Measurements from ENCODE around the gene ARHGEF28. TPM values are rescaled to one million over a fixed set of nuclear protein-coding genes. Genes with fewer than 3 reads are reported as not detected.

The ARHGEF28 gene
- polyA plus RNA-seq, 5 donors = 8.2 to 16.8 (median 10.2) TPM

DNA sequence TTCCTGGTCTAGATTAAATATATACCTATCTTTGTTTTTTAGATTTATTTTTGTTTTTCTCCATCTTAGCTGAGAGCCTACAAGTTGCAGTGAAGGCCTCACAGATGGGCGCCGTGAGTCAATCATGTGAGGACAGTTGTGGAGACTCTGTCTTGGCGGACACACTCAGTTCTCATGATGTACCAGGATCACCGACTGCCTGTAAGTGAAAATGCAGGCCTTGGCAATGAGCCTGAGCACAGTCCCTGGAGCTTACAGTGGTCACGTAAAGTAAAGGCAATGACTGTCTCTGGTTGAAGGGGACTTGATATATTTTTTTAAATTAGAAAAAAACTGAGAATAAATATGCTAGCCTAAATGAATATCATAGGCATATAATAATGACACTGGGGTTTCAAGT lies 271.9 kb downstream of the ARHGEF28 start:
- DNase-seq = no peak

DNA sequence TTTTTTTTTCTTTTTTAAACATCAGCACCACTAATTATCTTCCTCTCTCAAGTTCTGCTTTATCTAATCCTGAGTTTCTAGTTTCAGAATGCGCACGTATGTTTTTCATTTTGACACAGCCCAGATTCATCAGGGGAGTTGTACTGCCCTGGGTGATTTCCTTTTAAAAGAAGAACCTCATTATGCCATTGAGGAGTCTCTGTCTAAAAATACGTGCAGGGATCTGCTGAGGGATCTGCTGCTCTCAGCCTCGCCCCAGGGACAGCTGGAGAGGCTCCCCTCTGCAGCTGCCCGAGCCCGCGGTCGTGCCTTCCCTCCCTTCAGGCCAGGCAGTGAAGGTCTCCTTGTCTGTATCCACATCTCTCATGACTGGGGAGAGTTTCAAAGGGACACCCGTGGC lies 273.1 kb downstream of the ARHGEF28 start:
- no peak for DNase-seq

DNA sequence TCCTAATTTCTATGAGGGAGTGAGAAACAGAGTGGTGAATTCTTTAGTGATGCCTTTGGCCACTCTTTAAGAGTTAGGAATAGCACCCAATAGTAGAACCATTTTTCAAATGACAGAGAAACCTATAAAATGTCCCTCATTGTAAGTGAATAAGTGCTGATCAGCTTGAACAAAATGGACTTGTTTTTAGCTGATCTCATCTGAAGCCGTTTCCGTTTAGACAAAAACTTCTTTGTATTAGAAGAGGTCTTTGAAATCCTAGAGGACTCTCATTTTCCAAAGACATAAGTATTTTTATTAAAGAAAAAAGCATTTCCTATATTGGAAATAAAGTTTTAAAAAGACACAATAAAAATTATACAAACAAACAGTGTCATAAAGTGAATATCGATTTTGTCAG lies 273.9 kb downstream of the ARHGEF28 start:
- no peak for DNase-seq

DNA sequence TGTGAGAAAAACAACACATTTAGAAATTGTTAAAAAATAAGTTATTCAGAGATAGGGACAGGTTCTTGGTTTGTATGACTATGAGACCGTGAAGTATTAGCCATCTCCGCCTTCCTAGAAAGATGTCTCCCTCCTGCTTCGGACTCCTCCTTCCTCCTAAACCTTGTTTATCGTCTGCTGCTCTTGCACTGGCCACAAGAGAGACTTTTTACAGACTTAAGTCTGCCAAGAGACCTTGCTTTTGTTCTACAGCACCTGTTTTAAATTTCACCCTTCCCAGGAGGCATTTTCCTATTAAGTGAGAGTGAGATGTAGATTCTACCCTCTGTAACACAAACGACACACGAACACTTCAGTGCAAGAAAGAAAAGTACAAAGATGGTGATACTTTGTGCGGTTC lies 274.6 kb downstream of the ARHGEF28 start:
- no peak for DNase-seq

DNA sequence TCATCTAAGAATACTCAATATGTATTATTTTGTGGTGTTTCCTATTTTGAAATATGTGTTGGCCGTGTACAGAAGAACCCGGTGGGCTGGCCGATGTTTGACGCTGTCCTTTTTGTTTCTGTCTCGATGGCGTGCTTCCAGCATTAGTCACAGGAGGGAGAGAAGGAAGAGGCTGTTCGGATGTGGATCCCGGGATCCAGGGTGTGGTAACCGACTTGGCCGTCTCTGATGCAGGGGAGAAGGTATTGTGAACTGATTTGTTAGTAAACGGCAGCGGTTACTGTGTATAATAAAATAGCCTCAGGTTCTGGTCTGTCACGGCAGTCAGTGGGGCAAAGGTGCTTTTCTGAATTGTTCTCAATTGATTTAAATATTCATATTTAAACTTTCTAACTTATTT lies 275.0 kb downstream of the ARHGEF28 start:
- DNase-seq = no peak

DNA sequence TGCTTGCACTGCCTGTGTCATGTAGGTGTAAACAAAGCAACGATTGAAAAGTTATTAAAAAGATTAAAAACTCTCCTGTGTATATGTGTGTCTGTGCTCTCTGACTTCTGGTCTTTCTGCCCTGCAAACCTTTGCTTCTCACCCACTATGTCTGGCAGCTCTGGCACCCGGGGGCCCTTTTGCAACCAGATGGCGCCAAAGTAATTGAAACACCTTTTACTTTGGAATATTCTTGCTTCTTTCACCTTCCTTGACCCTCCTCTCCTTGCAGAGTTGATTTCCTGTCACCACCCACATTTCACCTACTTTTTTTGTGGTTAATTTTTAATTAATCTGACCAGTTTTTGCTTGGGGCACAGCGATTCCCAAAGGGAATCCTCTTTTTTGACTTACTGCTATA lies 275.5 kb downstream of the ARHGEF28 start:
- no peak for DNase-seq

DNA sequence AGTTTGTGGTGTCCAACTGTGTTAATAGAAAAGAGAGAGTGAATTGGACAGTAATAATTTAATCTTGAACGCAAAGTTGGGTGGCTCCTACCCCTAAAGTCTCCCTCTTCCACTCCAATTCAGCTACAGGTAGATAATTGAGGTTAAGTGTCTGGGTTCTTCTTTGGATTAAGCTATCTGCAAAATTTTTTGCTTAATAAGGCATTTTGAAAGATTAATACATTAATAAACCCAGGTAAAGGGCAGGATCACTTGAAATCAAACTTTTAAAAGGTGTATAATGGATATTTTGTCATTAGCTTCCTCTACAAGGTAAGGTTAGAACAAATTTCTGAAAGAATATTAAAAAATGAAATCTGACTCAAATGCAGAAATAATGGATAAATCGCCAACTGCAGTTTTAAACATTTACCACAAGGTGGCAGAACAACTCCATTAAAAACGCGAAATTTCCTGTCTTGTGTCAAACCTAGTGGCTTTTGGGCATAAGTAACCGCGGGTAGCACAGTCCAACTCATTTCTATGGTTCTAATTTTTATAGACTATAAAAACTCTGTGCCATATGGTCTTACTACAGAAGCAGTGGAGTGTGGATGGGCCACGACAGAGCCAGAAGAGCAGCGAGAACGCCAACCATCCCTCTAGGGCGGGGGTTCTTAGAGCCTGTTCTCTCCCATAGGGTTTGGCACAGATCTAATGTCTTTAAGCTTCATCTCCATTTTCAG lies 276.5 kb downstream of the ARHGEF28 start:
- DNase-seq = peak; percentile 38 to 66

DNA sequence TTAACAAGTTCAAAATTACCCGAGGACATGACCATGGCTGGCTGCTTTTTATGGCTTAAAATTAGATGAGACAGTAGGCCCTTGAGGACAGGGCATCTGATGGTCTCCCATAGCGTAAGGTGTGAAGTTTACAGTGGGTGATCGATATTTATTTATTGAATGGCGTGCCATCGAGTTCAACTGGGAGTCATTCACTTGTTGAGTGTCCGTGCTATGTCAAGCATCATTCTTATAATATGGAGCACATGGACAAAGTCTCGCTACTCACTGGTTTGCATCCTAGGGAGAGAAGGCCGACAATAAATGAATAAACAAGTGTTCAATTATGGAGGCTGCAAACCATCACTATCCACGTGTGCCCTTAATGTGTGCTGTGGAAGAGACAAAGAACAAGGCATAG lies 277.2 kb downstream of the ARHGEF28 start:
- no peak for DNase-seq

DNA sequence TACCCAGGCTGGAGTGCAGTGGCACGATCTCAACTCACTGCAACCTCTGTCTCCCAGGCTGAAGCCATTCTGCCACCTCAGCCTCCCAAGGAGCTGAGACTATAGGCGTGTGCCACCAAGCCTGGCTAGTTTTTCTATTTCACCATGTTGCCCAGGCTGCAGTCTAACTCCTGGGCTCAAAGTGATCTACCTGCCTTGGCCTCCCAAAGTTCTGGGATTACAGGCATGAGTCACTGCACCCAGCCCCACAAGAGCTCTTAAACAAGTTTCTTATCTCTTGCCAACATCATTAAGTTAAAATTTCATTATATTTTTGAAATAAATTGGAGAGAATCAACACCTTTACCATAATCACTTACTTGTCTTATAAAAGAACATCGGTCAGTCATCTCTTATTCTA lies 280.3 kb downstream of the ARHGEF28 start:
- DNase-seq = no peak

DNA sequence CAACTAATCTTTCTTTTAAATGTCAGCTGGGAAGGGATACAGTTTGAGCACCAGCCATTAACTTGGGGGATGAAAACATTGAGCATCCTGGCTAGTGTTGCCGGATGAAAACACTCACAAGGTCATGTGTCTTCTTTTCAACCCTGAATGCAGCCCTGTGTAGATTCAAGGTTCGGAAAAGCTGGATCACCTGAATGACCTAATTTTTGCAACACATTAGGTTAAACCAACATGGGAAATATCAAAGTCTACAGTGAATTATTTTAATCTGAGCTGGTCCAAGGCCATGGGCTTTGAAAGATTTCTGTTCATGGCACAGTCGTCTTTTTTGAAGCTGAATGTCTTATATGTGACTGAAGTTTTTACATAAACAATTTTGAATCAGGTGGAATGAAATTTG lies 281.2 kb downstream of the ARHGEF28 start:
- DNase-seq = no peak

DNA sequence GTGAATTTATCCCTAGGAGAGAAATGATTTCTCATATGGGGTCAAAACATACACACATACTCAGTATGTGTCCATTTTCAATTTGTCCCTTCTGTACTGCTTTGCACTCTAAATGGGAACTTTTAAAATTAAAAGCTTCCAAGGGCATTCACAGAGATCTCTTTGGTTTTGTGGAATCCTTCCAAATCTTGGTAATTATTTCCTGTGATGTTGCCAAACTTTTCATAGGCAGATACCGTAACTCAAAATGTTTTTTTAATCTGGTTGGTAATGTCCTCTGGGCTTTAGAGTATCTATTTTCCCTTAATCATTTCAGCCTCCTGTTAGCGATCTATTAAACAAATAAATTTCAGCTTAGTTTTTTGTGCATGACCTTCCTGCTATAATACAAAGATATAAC lies 282.4 kb downstream of the ARHGEF28 start:
- DNase-seq = no peak

DNA sequence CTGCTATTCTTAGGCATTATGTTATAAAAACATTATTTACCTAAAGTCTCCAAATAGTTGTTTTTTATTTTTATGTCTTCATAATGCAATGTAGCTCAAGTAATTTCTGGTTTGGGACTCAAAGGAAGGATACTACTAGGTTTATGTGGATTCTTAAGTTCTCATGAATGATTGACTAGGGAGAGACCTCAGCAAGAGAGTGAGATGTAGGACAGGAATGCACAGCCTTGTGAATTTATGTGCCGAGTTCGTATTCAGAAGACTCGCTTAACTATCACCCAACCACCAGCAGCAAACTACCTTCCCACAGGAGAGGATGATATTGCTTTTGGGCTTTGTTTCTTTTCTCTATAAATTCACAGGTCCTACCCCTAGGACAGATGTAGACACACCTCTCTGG lies 282.9 kb downstream of the ARHGEF28 start:
- no peak for DNase-seq

DNA sequence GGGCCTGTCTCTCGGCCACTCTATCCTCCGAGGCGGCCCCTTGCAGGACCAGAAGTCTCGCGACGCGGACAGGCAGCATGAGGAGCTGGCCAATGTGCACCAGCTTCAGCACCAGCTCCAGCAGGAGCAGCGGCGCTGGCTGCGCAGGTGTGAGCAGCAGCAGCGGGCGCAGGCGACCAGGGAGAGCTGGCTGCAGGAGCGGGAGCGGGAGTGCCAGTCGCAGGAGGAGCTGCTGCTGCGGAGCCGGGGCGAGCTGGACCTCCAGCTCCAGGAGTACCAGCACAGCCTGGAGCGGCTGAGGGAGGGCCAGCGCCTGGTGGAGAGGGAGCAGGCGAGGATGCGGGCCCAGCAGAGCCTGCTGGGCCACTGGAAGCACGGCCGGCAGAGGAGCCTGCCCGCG lies 283.5 kb downstream of the ARHGEF28 start:
- no peak for DNase-seq

DNA sequence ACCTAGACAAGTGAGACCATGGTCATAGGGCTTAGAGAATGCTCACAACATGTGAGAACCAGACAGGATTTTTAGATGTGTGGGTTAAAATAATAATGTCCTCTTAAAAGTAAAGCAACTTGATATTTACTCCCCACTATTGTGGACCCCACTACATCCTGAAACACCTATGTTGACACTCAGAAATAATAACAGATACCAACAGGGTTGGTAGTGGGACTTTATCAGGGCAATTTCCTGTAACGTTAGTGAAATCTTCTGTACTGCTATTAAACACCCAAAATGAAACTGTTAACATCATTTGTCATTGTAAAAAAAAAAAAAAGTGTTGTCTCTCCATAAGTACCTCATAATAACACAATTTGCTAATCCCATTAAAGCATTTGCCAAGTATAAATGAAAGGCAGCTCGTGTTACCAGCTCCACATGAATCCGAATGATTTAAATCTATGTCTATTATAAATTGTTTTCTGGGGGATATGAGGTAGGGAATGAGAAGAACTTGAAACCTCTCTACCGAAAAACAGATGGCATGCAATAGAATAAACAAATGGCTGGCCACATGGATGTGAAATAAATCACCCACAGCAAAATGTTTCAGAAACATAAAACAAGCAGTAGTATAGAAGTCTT lies 285.9 kb downstream of the ARHGEF28 start:
- no peak for DNase-seq

DNA sequence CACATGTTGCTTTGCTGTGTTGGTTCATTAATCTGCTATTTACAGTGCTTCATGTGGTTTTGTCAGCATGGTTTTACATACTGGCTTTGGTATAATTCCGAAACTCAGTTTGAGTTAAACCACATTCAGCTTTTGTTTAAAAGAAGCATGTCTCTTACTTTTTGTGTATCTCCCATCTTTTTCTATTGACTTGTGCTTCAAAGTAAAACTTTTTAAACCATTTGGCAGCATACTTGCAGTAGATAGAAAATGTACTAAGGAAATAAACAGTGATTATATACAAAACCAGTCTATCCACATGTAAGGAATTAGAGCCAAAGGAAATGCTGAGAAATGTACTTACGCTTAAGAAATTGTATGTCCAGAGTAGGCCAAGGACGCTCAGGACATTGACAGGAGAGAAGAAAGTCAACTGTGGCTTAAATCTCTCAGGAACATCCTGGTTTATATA lies 286.9 kb downstream of the ARHGEF28 start:
- DNase-seq = peak in 1 of 2 donors; percentile 14

DNA sequence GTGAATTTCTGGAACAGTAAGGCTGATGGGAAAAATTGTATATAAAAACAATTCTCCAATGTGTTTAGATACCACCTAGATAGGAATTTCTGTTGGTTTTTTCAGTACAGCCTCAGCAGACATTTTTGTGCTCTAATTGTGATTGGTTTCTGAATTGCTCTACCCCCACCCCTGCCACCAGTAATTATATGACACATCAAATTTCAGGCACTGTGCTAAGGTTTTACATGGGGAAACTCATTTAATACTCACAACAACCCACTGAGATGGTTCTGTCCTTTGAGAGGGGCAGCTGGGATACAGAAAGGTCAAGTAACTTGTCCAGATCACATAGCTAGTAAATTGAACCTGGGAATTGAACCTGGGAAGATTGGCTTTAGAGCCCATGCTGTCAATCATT lies 288.0 kb downstream of the ARHGEF28 start:
- DNase-seq = no peak

DNA sequence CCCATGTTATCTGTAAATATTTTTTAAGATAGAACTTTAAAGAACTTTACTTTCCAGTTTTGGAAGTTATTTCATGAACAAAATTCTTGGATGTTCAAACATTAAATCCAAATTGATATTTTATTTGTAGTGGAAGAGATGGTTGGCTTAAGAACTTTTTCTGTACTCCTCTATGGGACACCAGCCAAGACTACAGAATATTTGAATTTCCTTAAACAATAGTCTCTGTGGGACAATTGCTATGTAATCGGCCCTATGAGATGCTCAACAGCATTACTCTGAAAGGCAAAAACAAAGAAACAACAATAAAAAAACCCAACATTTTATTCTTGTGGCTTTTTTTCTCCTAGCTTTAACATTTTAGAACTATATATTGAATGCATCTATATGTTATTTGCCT lies 289.3 kb downstream of the ARHGEF28 start:
- no peak for DNase-seq

DNA sequence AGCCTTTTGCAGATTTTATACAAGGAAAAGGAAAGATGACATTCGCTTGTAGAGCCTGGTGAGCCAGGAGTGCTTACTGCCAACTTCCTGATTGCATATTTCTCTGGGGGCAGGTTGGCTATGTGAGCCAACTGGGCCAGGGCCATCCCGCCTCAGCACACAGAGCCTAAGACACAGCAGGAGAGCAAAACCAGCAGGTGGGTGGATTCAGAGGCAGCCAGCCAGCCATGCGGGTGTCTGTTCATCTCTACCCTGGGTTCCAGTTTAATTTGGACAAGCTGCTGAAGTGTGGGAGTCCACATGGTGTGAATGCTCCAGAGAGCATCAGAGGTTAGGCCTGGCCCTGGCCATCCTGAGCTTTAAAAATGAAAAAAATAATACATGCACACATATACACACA lies 291.4 kb downstream of the ARHGEF28 start:
- DNase-seq = no peak

DNA sequence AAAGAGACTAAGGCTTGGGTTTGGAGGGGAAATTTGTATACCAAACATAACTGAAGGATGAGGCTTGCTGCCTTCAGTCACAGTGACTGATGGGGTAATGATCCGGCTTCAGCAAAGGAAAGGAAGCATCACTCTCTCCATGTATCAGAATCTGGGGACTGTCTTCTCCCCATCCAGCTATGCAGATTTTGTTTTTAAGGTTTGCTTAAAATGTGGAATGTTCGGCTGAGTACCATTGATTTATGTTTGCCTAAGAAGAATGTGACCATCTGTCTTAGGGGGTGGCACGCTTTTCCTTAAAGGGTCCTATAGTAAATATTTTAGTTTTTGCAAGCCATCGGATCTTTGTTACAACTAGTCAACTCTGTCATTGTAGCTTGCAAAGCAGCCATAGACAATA lies 291.9 kb downstream of the ARHGEF28 start:
- DNase-seq = no peak

DNA sequence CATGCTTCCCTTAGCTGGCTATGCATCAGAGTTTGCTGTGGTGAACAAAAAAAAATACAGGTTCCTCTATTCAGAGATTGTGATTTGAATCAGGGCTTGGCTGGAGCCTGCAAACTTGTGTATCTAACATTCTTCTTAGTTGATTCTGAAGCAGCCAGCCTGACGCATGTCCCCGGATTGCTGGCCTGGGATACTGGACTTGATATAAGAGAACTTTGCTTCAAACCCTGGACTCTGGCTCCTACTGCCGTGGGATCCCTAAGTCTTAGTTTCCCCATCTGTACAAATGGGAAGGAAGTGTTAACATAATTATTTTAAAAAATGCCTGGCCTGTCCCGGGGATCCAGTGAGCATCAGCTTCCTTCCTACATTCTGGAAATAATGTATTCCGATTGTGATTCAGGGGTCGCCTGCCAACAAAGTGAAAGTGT lies 292.8 kb downstream of the ARHGEF28 start:
- no peak for DNase-seq

DNA sequence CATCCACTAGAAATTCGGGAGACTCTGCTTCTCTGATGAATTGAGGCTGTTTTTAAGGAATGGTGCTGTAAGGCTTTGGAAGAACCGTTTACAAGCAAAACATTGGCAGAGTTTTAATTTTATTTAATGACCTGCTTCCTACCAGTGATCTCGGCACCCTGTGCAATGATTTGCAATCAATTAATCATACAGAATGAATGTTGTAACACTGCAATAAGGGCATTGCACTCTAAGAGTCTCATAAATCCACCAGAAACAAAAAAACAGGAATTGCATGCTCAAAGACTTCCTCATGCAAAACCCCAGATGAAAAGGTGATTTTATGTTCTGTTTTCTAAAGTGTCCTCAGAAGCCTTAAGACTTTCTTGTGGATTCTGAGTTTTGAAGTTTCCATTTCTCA lies 295.7 kb downstream of the ARHGEF28 start:
- no peak for DNase-seq

DNA sequence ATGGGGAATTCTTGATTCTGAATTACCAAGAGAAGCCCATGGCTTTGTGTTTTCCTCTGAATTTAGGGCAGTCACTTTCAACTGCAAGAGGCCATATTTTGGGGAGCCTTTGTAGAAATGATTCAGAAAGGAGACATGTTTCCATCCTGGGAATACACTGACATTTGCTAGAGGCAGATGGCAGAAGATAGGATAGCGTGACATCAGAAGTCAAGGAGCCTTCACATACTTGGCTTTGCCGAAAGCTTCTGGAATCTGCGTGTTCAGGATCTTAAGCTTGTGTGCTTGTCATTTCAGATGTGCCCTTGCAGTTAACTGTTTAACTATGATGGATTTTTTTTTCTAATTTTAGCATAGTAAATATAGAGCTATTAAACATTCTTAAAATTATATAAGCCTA lies 296.2 kb downstream of the ARHGEF28 start:
- no peak for DNase-seq

DNA sequence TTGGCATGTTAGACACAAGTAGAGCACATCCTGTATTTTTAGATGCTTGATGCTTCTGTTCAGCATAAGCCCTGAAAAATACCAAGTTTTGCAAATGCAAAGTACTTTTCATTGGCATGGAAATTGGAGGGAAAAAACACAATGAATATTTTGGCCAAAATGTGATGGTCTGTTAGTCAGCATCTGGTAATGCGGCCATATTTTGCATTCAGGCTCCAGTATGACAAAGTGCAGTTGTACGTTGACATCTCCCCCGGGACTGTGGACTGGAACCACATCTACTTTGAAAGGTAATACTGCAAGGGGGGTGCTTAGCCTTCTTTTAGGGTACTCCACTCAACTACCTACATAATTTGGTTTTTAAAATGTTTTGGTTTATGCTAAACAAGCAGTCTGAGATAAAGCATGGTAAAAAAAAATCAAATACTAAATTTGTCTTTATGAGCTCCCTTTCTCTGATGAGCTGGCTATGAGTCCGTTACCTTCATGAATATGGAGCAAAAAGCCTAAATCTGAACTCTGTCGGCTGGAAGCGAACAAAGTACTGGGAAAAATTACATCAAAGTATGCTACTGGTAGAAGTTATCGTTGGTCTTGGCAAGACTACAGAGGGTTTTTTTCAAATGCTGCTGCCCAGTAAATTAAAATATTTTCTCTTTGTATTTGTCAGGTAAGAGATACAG lies 297.0 kb downstream of the ARHGEF28 start:
- no peak for DNase-seq
